ENCODE results near the gene NCAPG. TPM values are rescaled to one million over a fixed set of nuclear protein-coding genes. Genes with fewer than 3 reads are reported as not detected.
"Not testable (repeated sequence)": the region's sequence is repeated elsewhere in the genome, so short reads cannot be mapped to it uniquely, and the experiment has no call there.

NCAPG gene
- total and polyA plus RNA-seq, 7 donors = 0.13 to 0.44 (median 0.30) TPM

GRCh38 chr4:17823871-17824669 lies 13.3 kb downstream of the NCAPG start:
- no peak overlapping the region for H3K4me3 ChIP-seq
- no peak for DNase-seq
- H3K4me1 ChIP-seq = no peaks in the 10 kb centered on the region
- 80 to 93% (median 85%) methylated on average over 1 of the region's 1 CpG for WGBS, 3 donors
- no peak overlapping the region for H3K27ac ChIP-seq
- no peaks in the 10 kb centered on the region for H3K9me3 ChIP-seq
- H3K36me3 ChIP-seq (ENCODE audit: insufficient read depth in 1 of 2, low read depth in 1 of 2) = no peaks in the 10 kb centered on the region
- no peaks in the 10 kb centered on the region for H3K27me3 ChIP-seq (ENCODE audit: insufficient read depth in 3 of 3, low read length in 2 of 3)
- TF ChIP-seq CTCF (IDR thresholded peaks at IDR 0.05) = no peak
- intact Hi-C loops (cut with DNase I) = loop anchor here in 1 of 2 donors (5.0 kb wide), 1 partner anchor 768 kb away; no protein-coding TSS in a partner anchor
- no peak for ATAC-seq

- H3K36me3 ChIP-seq (ENCODE audit: insufficient read depth in 1 of 2, low read depth in 1 of 2) = no peaks in the 10 kb centered on the region
- no peaks in the 10 kb centered on the region for H3K9me3 ChIP-seq
- H3K4me3 ChIP-seq = no peak overlapping the region
- 93 to 95% (median 94%) methylated on average over 2 of the region's 2 CpGs for whole genome bisulfite sequencing, 3 donors
- DNase-seq (no peak), ATAC-seq (no peak)
- no peaks in the 10 kb centered on the region for H3K4me1 ChIP-seq
- no peak overlapping the region for H3K27ac ChIP-seq
- intact Hi-C loops (cut with DNase I) = no loop called here
- H3K27me3 ChIP-seq (ENCODE audit: insufficient read depth in 3 of 3, low read length in 2 of 3) = no peaks in the 10 kb centered on the region
- TF ChIP-seq CTCF (IDR thresholded peaks at IDR 0.05) = no peak
Observed at GRCh38 chr4:17846266-17846665, 35.5 kb downstream of the NCAPG start.

GRCh38 chr4:17850295-17850694 lies 39.5 kb downstream of the NCAPG start:
- H3K9me3 ChIP-seq; H3K36me3 ChIP-seq (ENCODE audit: insufficient read depth in 1 of 2, low read depth in 1 of 2); H3K4me1 ChIP-seq; intact Hi-C loops (cut with DNase I); ATAC-seq; H3K4me3 ChIP-seq; DNase-seq; H3K27ac ChIP-seq; H3K27me3 ChIP-seq (ENCODE audit: insufficient read depth in 3 of 3, low read length in 2 of 3): not testable (repeated sequence)
- 91 to 96% (median 95%) methylated on average over 1 of the region's 1 CpG for WGBS, 3 donors

GRCh38 chr4:17851959-17852358 lies 41.2 kb downstream of the NCAPG start:
- no peak for ATAC-seq

GRCh38 chr4:17854036-17854435 lies 43.3 kb downstream of the NCAPG start:
- DNase-seq (no peak), ATAC-seq (no peak)
- H3K36me3 ChIP-seq (ENCODE audit: insufficient read depth in 1 of 2, low read depth in 1 of 2) = no peaks in the 10 kb centered on the region
- TF ChIP-seq CTCF (IDR thresholded peaks at IDR 0.05) = no peak
- no peaks in the 10 kb centered on the region for H3K27me3 ChIP-seq (ENCODE audit: insufficient read depth in 3 of 3, low read length in 2 of 3)
- no peaks in the 10 kb centered on the region for H3K9me3 ChIP-seq
- 71 to 94% (median 88%) methylated on average over 3 of the region's 3 CpGs for WGBS, 3 donors
- no peak overlapping the region for H3K27ac ChIP-seq
- intact Hi-C loops (cut with DNase I) = no loop called here
- no peak overlapping the region for H3K4me3 ChIP-seq
- H3K4me1 ChIP-seq = no peaks in the 10 kb centered on the region

More at GRCh38 chr4:17851959-17852358, 41.2 kb downstream of the NCAPG start:
- no peak overlapping the region for H3K4me3 ChIP-seq
- H3K4me1 ChIP-seq = no peaks in the 10 kb centered on the region
- H3K27me3 ChIP-seq (ENCODE audit: insufficient read depth in 3 of 3, low read length in 2 of 3) = no peaks in the 10 kb centered on the region
- intact Hi-C loops (cut with DNase I) = no loop called here
- no peaks in the 10 kb centered on the region for H3K36me3 ChIP-seq (ENCODE audit: insufficient read depth in 1 of 2, low read depth in 1 of 2)
- no peak for TF ChIP-seq CTCF (IDR thresholded peaks at IDR 0.05)
- no peaks in the 10 kb centered on the region for H3K9me3 ChIP-seq
- DNase-seq = no peak
- no peak overlapping the region for H3K27ac ChIP-seq
